K562 (cell line): ENCODE data around the gene RANBP6. TPM values are rescaled to one million over a fixed set of nuclear protein-coding genes. Genes with fewer than 3 reads are reported as not detected.

ENCODE experiments used
- ATAC-seq: fragments of 200-7000 bp; cut with Tn5 transposase; 3 replicates; pipeline ENCODE4 v1.9.1; 2020; ENCODE audit warnings: moderate library complexity
- BruUV-seq: library from RNA; stranded (reverse); fragments of 400-500 nt; replicated peaks from 2 replicates; lab custom pipeline; 2021; lab: Mats Ljungman, UMichigan
- CTCF ChIA-PET: fragments of 300-600 bp; formaldehyde crosslinking; extraction: SDS; loops from one replicate; lab custom pipeline; 2021; ENCODE audit warnings: low intra/inter-chr PET ratio; lab: Yijun Ruan, JAX
- POLR2A ChIA-PET: fragments of 300-600, 350-650 bp; sonication (Branson Sonifier 250); formaldehyde crosslinking; extraction: SDS; loops from one replicate; lab custom pipeline; 2021; ENCODE audit warnings: antibody characterized with exemption, inconsistent platforms; lab: Yijun Ruan, JAX
- DNase-seq, 4 experiments: peaks; one replicate each; pipeline versions ENCODE4 v3.0.0 to v3.0.0-alpha.2; 2011 to 2018; ENCODE audit warnings: low spot score in 3 of 4, mixed read lengths in 3 of 4; ENCODE audit errors: extremely low read depth in 1 of 4
- FAIRE-seq: peaks from 2 replicates; lab custom pipeline; 2011; peaks lifted over from hg19 to GRCh38; lab: Jason Lieb, UNC
- H2AFZ ChIP-seq: 2 replicates; pipeline ENCODE4 v1.6.0; 2011; ENCODE audit warnings: low read depth, low read length, control low read depth, inconsistent platforms
- H3K27ac ChIP-seq: fragments of 200-600 bp; 3 replicates; pipeline ENCODE4 v1.8.0; 2011; ENCODE audit warnings: low read depth, mild to moderate bottlenecking, control low read depth, inconsistent platforms, low read length, moderate library complexity, mixed read lengths; ENCODE audit errors: extremely low read depth
- H3K27me3 ChIP-seq, 2 experiments: fragments of 300-600 bp in 1 of 2; 2 replicates in 1 of 2; 3 replicates in 1 of 2; pipeline versions ENCODE4 v1.6.0 to v1.8.0; 2011; ENCODE audit warnings: inconsistent platforms in 2 of 2, low read length in 2 of 2, mild to moderate bottlenecking in 1 of 2, mixed read lengths in 1 of 2, moderate library complexity in 1 of 2; ENCODE audit not compliant: control insufficient read depth in 2 of 2, insufficient read depth in 2 of 2
- H3K36me3 ChIP-seq: fragments of 300-600 bp; 3 replicates; pipeline ENCODE4 v1.8.0; 2011; ENCODE audit warnings: mild to moderate bottlenecking, low read length, inconsistent platforms; ENCODE audit not compliant: control insufficient read depth, insufficient read depth
- H3K4me1 ChIP-seq, 2 experiments: fragments of 200-600 bp in 1 of 2; replicated peaks in 1 of 2; 2 replicates in 1 of 2; 3 replicates in 1 of 2; pipeline versions ENCODE4 v1.5.1 to v1.8.0; 2011; ENCODE audit warnings: inconsistent platforms in 2 of 2, low read length in 2 of 2, mild to moderate bottlenecking in 1 of 2, mixed read lengths in 1 of 2, moderate library complexity in 1 of 2; ENCODE audit not compliant: control insufficient read depth in 2 of 2, insufficient read depth in 2 of 2
- H3K4me2 ChIP-seq: 2 replicates; pipeline ENCODE4 v1.6.1; 2011; ENCODE audit warnings: low read length, control low read depth, inconsistent platforms, mixed read lengths; ENCODE audit not compliant: insufficient read depth
- H3K4me3 ChIP-seq: fragments of 200-600 bp; sonication (generic), shearing (Covaris generic); 2 replicates; pipeline ENCODE4 v1.5.1; 2016; ENCODE audit warnings: control low read depth, inconsistent platforms
- H3K79me2 ChIP-seq: fragments of 200-600 bp; 3 replicates; pipeline ENCODE4 v1.8.0; 2011; ENCODE audit warnings: low read length, inconsistent platforms; ENCODE audit not compliant: control insufficient read depth, insufficient read depth
- H3K9ac ChIP-seq, 2 experiments: 2 replicates each; pipeline versions ENCODE4 v1.6.0 to v1.6.1; 2011; ENCODE audit warnings: low read depth in 2 of 2, low read length in 2 of 2, control low read depth in 1 of 2, inconsistent platforms in 1 of 2, mild to moderate bottlenecking in 1 of 2, mixed read lengths in 1 of 2; ENCODE audit not compliant: insufficient read depth in 1 of 2
- H3K9me1 ChIP-seq: one replicate; pipeline ENCODE4 v1.6.0; 2011; ENCODE audit warnings: inconsistent platforms, mild to moderate bottlenecking, low read length, moderate library complexity; ENCODE audit not compliant: control insufficient read depth, insufficient read depth
- H3K9me3 ChIP-seq: replicated peaks from 2 replicates; pipeline ENCODE4 v1.5.1; 2011; ENCODE audit warnings: low read depth, low read length, inconsistent platforms; ENCODE audit not compliant: control insufficient read depth, insufficient read depth
- H4K20me1 ChIP-seq: replicated peaks from 2 replicates; pipeline ENCODE4 v1.6.1; 2011; ENCODE audit warnings: low read length, inconsistent platforms, mixed read lengths; ENCODE audit not compliant: control insufficient read depth, insufficient read depth
- CTCF ChIP-seq, 3 experiments: IDR thresholded peaks in 2 of 3; conservative IDR thresholded peaks in 1 of 3; 2 replicates each; pipeline ENCODE4 v1.5.1; 2011 to 2012; ENCODE audit warnings: low read length in 3 of 3, mild to moderate bottlenecking in 3 of 3, control low read depth in 2 of 3, improper control_type of control experiment in 1 of 3, inconsistent platforms in 1 of 3, low read depth in 1 of 3, mixed read lengths in 1 of 3, moderate library complexity in 1 of 3; ENCODE audit not compliant: insufficient read depth in 2 of 3
- DEAF1 ChIP-seq: fragments of 450-650 bp; formaldehyde crosslinking; IDR thresholded peaks from 2 replicates; pipeline ENCODE4 v1.4.0; 2020; ENCODE audit warnings: mild to moderate bottlenecking, moderate library complexity
- FOXA3 ChIP-seq, 2 experiments: fragments of 450-650 bp in 1 of 2; sonication (generic) in 1 of 2; formaldehyde crosslinking; IDR thresholded peaks in 1 of 2; conservative IDR thresholded peaks in 1 of 2; 2 replicates each; pipeline versions ENCODE4 v1.4.0 to v1.8.0; 2020 to 2022; ENCODE audit warnings: mild to moderate bottlenecking in 2 of 2, missing genetic modification reagents in 1 of 2
- POLR2A ChIP-seq: fragments of 450-650 bp; conservative IDR thresholded peaks from 2 replicates; pipeline ENCODE4 v1.6.1; 2016
- RAD21 ChIP-seq, 2 experiments: fragments of 250-450 bp in 1 of 2; fragments of 450-650 bp in 1 of 2; sonication (Bioruptor Pico) in 1 of 2; formaldehyde crosslinking in 1 of 2; IDR thresholded peaks in 1 of 2; conservative IDR thresholded peaks in 1 of 2; 2 replicates each; pipeline versions ENCODE4 v1.4.0 to v1.8.0; 2020 to 2022; ENCODE audit warnings: mild to moderate bottlenecking in 2 of 2, moderate library complexity in 1 of 2
- REST ChIP-seq, 2 experiments: fragments of 450-650 bp; formaldehyde crosslinking in 1 of 2; IDR thresholded peaks; 2 replicates each; pipeline versions ENCODE4 v1.4.0 to v1.6.1; 2014 to 2020; ENCODE audit warnings: mild to moderate bottlenecking in 2 of 2, borderline replicate concordance in 1 of 2, low read depth in 1 of 2
- SMC3 ChIP-seq: conservative IDR thresholded peaks from 2 replicates; pipeline ENCODE4 v1.6.1; 2011; ENCODE audit warnings: low read depth, low read length, improper control_type of control experiment; ENCODE audit not compliant: insufficient read depth
- WGBS: fragments of 100-300 bp; shearing (Covaris generic); methylation state at CpG from one replicate; pipeline ENCODE4 v1.1.6; 2016; ENCODE audit warnings: low coverage, mixed read lengths; ENCODE audit not compliant: insufficient coverage; ENCODE audit errors: missing lambda C conversion rate; 5-methylcytosine and 5-hydroxymethylcytosine counted together
- in situ Hi-C: fragments of 300-500 bp; cut with MboI; formaldehyde crosslinking; loops from 4 replicates; pipeline ENCODE4 v1.15.0; 2018; ENCODE audit warnings: inconsistent platforms, mixed read lengths
- intact Hi-C: fragments of 100-400 bp; cut with micrococcal nuclease; formaldehyde crosslinking; loops from 2 replicates; pipeline ENCODE4 v1.14.2; 2022
- polyA plus RNA-seq, 8 experiments: library from polyadenylated mRNA; depleted of rRNA in 4 of 8; stranded (reverse) in 5 of 8; unstranded in 3 of 8; fragments of >200 nt; fragmentation: Nextera tagmentation in 2 of 8; fragmentation: Illumina TruSeq in 1 of 8; extraction: Ambion mirVana in 2 of 8; extraction: Trizol in 1 of 8; gene quantifications; 2 replicates each; pipeline versions ENCODE4 v1.2.1 to v1.2.3, GENCODE V29; 2011 to 2014; ENCODE audit warnings: inconsistent platforms in 1 of 8, missing spikeins in 1 of 8
- total RNA-seq, 7 experiments: library from RNA; depleted of rRNA in 6 of 7; stranded (reverse); fragments of >200 nt in 6 of 7; fragmentation: Illumina TruSeq in 2 of 7; extraction: Trizol in 2 of 7; gene quantifications; 2 replicates each; pipeline versions ENCODE4 v1.2.1 to v1.2.3, GENCODE V29; 2011 to 2021; ENCODE audit warnings: low replicate concordance in 1 of 7

RANBP6 gene
- total and polyA plus RNA-seq, 9 of the 15 experiments (the other 6 are each of a cell fraction or from before 2014, with no cell fraction given), result 10.4 to 19.9 (median 11.5) TPM

- ATAC-seq, result peak; percentile 97
- DNase-seq, result peak; percentile 43 to 79 (median 50)
- Histone ChIP-seq H2AFZ (no peak overlapping the region), H3K9ac (no peak overlapping the region), H3K4me3 (no peak overlapping the region), H3K27me3 (no peaks in the 10 kb centered on the region), H3K9me3 (no peaks in the 10 kb centered on the region), H3K9me1 (no peaks in the 10 kb centered on the region), H3K36me3 (no peaks in the 10 kb centered on the region), H4K20me1 (no peaks in the 10 kb centered on the region), H3K4me2 (no peak overlapping the region), H3K79me2 (no peaks in the 10 kb centered on the region), H3K27ac (no peak overlapping the region), H3K4me1 (no peaks in the 10 kb centered on the region)
- TF ChIP-seq DEAF1 (CRISPR knock-in tag), result peak; percentile 39; the same call in 1 of the 2 replicates
- TF ChIP-seq FOXA3 (CRISPR knock-in tag; conservative IDR thresholded peaks at IDR 0.05 in 1 of 2, IDR thresholded peaks at IDR 0.05 in 1 of 2), result no peak
- peak; percentile 70 for TF ChIP-seq REST (IDR thresholded peaks at IDR 0.05; ENCODE audit: borderline replicate concordance)
- no peak for TF ChIP-seq REST (CRISPR knock-in tag; IDR thresholded peaks at IDR 0.05; ENCODE audit: low read depth)
- peak; percentile 69 to 75 (median 71) for TF ChIP-seq CTCF (IDR thresholded peaks at IDR 0.05 in 2 of 3, conservative IDR thresholded peaks at IDR 0.05 in 1 of 3; ENCODE audit: insufficient read depth in 2 of 3, low read depth in 1 of 3, low read length in 3 of 3)
- peak; percentile 49; the same call in 1 of the 2 replicates for TF ChIP-seq SMC3
- TF ChIP-seq POLR2A, result no peak
- TF ChIP-seq RAD21 (CRISPR knock-in tag; conservative IDR thresholded peaks at IDR 0.05 in 1 of 2, IDR thresholded peaks at IDR 0.05 in 1 of 2), result peak; percentile 44 to 76
- ChIA-PET CTCF (interaction anchor here (0.5 to 2.6 kb wide), 7 partner anchors 25 to 685 kb away, joined by 3 to 12 read pairs (median 3); no protein-coding TSS in a partner anchor), POLR2A (interaction anchor here (0.9 to 1.5 kb wide), 2 partner anchors 9 to 39 kb away, joined by 4 to 8 read pairs; partner anchors contain the start of gene RANBP6)
- peak; percentile 84 for FAIRE-seq
- intact Hi-C loops (loop anchor here (1.0 to 5.0 kb wide), 5 partner anchors 25 to 257 kb away; no protein-coding TSS in a partner anchor), in situ Hi-C loops (loop anchor here (25.0 kb wide), 2 partner anchors 258 to 508 kb away; no protein-coding TSS in a partner anchor)
- WGBS, result 0% methylated on average over 3 of the region's 3 CpGs
- no TSS peak for BruUV-seq
These were observed 39.1 kb upstream of the RANBP6 start for GRCh38 chr9:6054280-6055099.
